Natural killer cell treated with Interleukin-12 subunit alpha and Interleukin-12 subunit beta and Interleukin-15 and Interleukin-18, amount 100 ng/mL, for 72 hours (primary cell): ENCODE data around the gene WDR33. TPM values are rescaled to one million over a fixed set of nuclear protein-coding genes. Genes with fewer than 3 reads are reported as not detected.

ENCODE experiments used
- total RNA-seq, 2 donors: library from RNA; stranded (reverse); gene quantifications; one replicate each; pipeline ENCODE4 v1.2.3, GENCODE V29; 2022

WDR33 gene
- total RNA-seq, 2 donors from 2014 or later: 70.6 to 85.3 TPM

Other genes starting within 250 kb of the WDR33 start
- gene GPR17, start 165.0 kb downstream of the WDR33 start, total RNA-seq: not detected
- gene LIMS2, start 135.6 kb downstream of the WDR33 start, total RNA-seq: not detected
- 1 to 10 TPM; 5.2 to 5.9 TPM for gene SFT2D3, start 109.7 kb downstream of the WDR33 start, total RNA-seq
- gene POLR2D, start 47.0 kb upstream of the WDR33 start, total RNA-seq: 10 to 100 TPM; 54.7 to 71.9 TPM
- 10 to 100 TPM; 20.6 to 24.9 TPM for gene AMMECR1L, start 74.8 kb upstream of the WDR33 start, total RNA-seq
- 10 to 100 TPM; 31.2 to 35.3 TPM for gene SAP130, start 216.9 kb upstream of the WDR33 start, total RNA-seq